ENCODE measurements around the gene KRTAP5-7. TPM values are rescaled to one million over a fixed set of nuclear protein-coding genes. Genes with fewer than 3 reads are reported as not detected.

The KRTAP5-7 gene
- polyA plus RNA-seq, 1 donor from 2014 or later: 0.56 TPM

DNA sequence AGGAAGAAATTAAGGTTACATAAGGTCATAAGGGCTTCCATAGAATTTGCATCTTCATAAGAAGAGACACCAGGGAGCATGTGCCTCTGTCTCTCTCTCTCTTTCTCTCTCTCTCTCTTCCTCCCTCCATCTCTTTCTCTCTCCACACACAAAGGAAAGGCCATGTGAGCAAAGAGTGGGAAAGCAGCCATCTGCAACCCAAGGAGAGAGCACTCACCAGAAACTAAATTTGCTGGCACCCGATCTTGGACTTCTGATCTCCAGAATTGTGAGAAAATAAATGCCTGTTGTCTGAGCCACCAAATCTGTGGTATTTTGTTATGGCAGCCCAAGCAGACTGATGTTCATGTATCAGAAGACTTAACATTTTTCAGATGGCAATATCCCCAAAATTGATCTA, 31.9 kb downstream of the KRTAP5-7 start:
- TF ChIP-seq MXI1 (conservative IDR thresholded peaks at IDR 0.05; ENCODE audit: poor library complexity, severe bottlenecking) (no peak), RAD21 (conservative IDR thresholded peaks at IDR 0.05) (no peak), TAF1 (IDR thresholded peaks at IDR 0.05; ENCODE audit: low read depth) (no peak), EP300 (conservative IDR thresholded peaks at IDR 0.05; ENCODE audit: poor library complexity, severe bottlenecking) (no peak), SMC3 (conservative IDR thresholded peaks at IDR 0.05; ENCODE audit: poor library complexity) (no peak), EZH2 (IDR thresholded peaks at IDR 0.05; ENCODE audit: borderline replicate concordance, insufficient read depth, low read length, poor library complexity, severe bottlenecking) (no peak), POLR2AphosphoS5 (IDR thresholded peaks at IDR 0.05) (no peak)
- TF ChIP-seq, protein P1, sequence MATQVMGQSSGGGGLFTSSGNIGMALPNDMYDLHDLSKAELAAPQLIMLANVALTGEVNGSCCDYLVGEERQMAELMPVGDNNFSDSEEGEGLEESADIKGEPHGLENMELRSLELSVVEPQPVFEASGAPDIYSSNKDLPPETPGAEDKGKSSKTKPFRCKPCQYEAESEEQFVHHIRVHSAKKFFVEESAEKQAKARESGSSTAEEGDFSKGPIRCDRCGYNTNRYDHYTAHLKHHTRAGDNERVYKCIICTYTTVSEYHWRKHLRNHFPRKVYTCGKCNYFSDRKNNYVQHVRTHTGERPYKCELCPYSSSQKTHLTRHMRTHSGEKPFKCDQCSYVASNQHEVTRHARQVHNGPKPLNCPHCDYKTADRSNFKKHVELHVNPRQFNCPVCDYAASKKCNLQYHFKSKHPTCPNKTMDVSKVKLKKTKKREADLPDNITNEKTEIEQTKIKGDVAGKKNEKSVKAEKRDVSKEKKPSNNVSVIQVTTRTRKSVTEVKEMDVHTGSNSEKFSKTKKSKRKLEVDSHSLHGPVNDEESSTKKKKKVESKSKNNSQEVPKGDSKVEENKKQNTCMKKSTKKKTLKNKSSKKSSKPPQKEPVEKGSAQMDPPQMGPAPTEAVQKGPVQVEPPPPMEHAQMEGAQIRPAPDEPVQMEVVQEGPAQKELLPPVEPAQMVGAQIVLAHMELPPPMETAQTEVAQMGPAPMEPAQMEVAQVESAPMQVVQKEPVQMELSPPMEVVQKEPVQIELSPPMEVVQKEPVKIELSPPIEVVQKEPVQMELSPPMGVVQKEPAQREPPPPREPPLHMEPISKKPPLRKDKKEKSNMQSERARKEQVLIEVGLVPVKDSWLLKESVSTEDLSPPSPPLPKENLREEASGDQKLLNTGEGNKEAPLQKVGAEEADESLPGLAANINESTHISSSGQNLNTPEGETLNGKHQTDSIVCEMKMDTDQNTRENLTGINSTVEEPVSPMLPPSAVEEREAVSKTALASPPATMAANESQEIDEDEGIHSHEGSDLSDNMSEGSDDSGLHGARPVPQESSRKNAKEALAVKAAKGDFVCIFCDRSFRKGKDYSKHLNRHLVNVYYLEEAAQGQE (IDR thresholded peaks at IDR 0.05; ENCODE audit: borderline replicate concordance): no peak
- TF ChIP-seq, protein P2, sequence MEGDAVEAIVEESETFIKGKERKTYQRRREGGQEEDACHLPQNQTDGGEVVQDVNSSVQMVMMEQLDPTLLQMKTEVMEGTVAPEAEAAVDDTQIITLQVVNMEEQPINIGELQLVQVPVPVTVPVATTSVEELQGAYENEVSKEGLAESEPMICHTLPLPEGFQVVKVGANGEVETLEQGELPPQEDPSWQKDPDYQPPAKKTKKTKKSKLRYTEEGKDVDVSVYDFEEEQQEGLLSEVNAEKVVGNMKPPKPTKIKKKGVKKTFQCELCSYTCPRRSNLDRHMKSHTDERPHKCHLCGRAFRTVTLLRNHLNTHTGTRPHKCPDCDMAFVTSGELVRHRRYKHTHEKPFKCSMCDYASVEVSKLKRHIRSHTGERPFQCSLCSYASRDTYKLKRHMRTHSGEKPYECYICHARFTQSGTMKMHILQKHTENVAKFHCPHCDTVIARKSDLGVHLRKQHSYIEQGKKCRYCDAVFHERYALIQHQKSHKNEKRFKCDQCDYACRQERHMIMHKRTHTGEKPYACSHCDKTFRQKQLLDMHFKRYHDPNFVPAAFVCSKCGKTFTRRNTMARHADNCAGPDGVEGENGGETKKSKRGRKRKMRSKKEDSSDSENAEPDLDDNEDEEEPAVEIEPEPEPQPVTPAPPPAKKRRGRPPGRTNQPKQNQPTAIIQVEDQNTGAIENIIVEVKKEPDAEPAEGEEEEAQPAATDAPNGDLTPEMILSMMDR (IDR thresholded peaks at IDR 0.05; ENCODE audit: poor library complexity, severe bottlenecking): no peak
- Histone ChIP-seq H3K4me3 (ENCODE audit: low read length) (no peak overlapping the region), H3K27ac (ENCODE audit: low read length) (no peak overlapping the region), H3K27me3 (ENCODE audit: insufficient read depth, low read depth, low read length) (no peaks in the 10 kb centered on the region), H3K9me2 (ENCODE audit: insufficient read depth, low read length) (no peaks in the 10 kb centered on the region), H3K79me2 (replicated peaks; ENCODE audit: insufficient read depth, low read length) (no peaks in the 10 kb centered on the region), H3K36me3 (ENCODE audit: insufficient read depth, low read length) (no peaks in the 10 kb centered on the region), H3K4me2 (ENCODE audit: low read length) (no peak overlapping the region), H4K20me1 (ENCODE audit: insufficient read depth) (no peaks in the 10 kb centered on the region), H3K9me3 (ENCODE audit: low read length) (no peaks in the 10 kb centered on the region), H2AFZ (ENCODE audit: low read depth, low read length) (no peak overlapping the region), H3F3A (ENCODE audit: insufficient read depth, low read length, poor library complexity, severe bottlenecking) (no peaks in the 10 kb centered on the region), H3K9ac (ENCODE audit: low read length) (no peak overlapping the region)

DNA sequence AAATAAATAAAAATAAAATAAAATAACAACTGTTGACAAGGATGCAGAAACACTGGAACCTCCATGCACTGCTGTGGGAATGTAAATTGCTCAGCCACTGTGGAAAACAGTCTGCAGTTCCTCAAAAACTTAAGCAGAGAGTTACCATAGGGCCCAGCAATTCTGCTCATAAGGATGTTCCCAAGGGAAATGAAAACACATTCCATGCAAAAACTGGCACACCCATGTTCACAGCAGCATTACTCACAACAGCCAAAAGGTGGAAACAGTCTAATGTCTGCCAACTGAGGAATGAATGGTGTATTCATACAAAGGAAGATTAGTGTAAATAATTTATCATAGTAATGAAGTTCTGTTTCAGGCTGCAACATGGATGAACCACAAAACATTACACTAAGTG, 35.1 kb downstream of the KRTAP5-7 start:
- no peak for TF ChIP-seq EZH2 (IDR thresholded peaks at IDR 0.05; ENCODE audit: borderline replicate concordance, insufficient read depth, low read length, poor library complexity, severe bottlenecking)
- no peak for TF ChIP-seq MXI1 (conservative IDR thresholded peaks at IDR 0.05; ENCODE audit: poor library complexity, severe bottlenecking)
- no peak for TF ChIP-seq SMC3 (conservative IDR thresholded peaks at IDR 0.05; ENCODE audit: poor library complexity)
- no peak for TF ChIP-seq TAF1 (IDR thresholded peaks at IDR 0.05; ENCODE audit: low read depth)
- TF ChIP-seq RAD21 (conservative IDR thresholded peaks at IDR 0.05): no peak
- TF ChIP-seq POLR2AphosphoS5 (IDR thresholded peaks at IDR 0.05): no peak
- H3K36me3 ChIP-seq (ENCODE audit: insufficient read depth, low read length): no peaks in the 10 kb centered on the region
- no peaks in the 10 kb centered on the region for H3K9me2 ChIP-seq (ENCODE audit: insufficient read depth, low read length)
- no peaks in the 10 kb centered on the region for H3F3A ChIP-seq (ENCODE audit: insufficient read depth, low read length, poor library complexity, severe bottlenecking)
- H3K9me3 ChIP-seq (ENCODE audit: low read length): no peaks in the 10 kb centered on the region
- no peak overlapping the region for H3K4me3 ChIP-seq (ENCODE audit: low read length)
- no peak overlapping the region for H2AFZ ChIP-seq (ENCODE audit: low read depth, low read length)
- H3K27ac ChIP-seq (ENCODE audit: low read length): no peak overlapping the region
- no peak overlapping the region for H3K4me2 ChIP-seq (ENCODE audit: low read length)
- H3K27me3 ChIP-seq (ENCODE audit: insufficient read depth, low read depth, low read length): no peaks in the 10 kb centered on the region
- no peaks in the 10 kb centered on the region for H3K79me2 ChIP-seq (replicated peaks; ENCODE audit: insufficient read depth, low read length)
- no peaks in the 10 kb centered on the region for H4K20me1 ChIP-seq (ENCODE audit: insufficient read depth)
- no peak overlapping the region for H3K9ac ChIP-seq (ENCODE audit: low read length)

Measured in neural cell (in vitro differentiated cells).